GM12872 (cell line): ENCODE measurements around the gene DFFA.

ENCODE experiments used
- CTCF ChIP-seq: IDR thresholded peaks from 3 replicates; pipeline ENCODE4 v1.5.1; 2011; ENCODE audit warnings: low read depth, mild to moderate bottlenecking, low read length, moderate library complexity; ENCODE audit not compliant: insufficient read depth

Gene DFFA

GRCh38 chr1:10450156-10450814 is 22.0 kb downstream of the DFFA start:
- no peak for TF ChIP-seq CTCF

GRCh38 chr1:10449751-10450150 is 22.6 kb downstream of the DFFA start, which contains the start of gene CORT:
Gene CORT, plus strand, starts transcription at chr1:10450031. Its CDS starts 193 bp downstream, at chr1:10450224.
- no peak for TF ChIP-seq CTCF

- TF ChIP-seq CTCF: no peak
Observed at GRCh38 chr1:10446790-10447422, 25.4 kb downstream of the DFFA start.

- TF ChIP-seq CTCF: no peak
Observed at GRCh38 chr1:10444795-10445397, 27.4 kb downstream of the DFFA start.

- no peak for TF ChIP-seq CTCF
Observed at GRCh38 chr1:10444248-10444647, 28.1 kb downstream of the DFFA start.

- TF ChIP-seq CTCF: no peak
Observed at GRCh38 chr1:10440794-10441193, 31.5 kb downstream of the DFFA start.

GRCh38 chr1:10440305-10440704 is 32.0 kb downstream of the DFFA start:
- TF ChIP-seq CTCF: no peak
